Measurements from ENCODE around the gene ZCCHC10. TPM values are rescaled to one million over a fixed set of nuclear protein-coding genes. Genes with fewer than 3 reads are reported as not detected.
A peak's percentile ranks its signal among the peaks of the same experiment; 100 is the strongest.

ZCCHC10 gene
- total and polyA plus RNA-seq, 9 of the 15 experiments (the other 6 are each of a cell fraction or from before 2014, with no cell fraction given) = 11.9 to 146 (median 51.8) TPM

GRCh38 chr5:132971483-132972435 is 54.6 kb downstream of the ZCCHC10 start (continued):
- TF ChIP-seq, protein P1, sequence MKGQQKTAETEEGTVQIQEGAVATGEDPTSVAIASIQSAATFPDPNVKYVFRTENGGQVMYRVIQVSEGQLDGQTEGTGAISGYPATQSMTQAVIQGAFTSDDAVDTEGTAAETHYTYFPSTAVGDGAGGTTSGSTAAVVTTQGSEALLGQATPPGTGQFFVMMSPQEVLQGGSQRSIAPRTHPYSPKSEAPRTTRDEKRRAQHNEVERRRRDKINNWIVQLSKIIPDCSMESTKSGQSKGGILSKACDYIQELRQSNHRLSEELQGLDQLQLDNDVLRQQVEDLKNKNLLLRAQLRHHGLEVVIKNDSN (CRISPR knock-in tag; IDR thresholded peaks at IDR 0.05) = no peak
- 0 out of 2 replicates have a peak, but pooled peaks have one; percentile 53 for TF ChIP-seq EHMT2 (IDR thresholded peaks at IDR 0.05)
- peak; percentile 13; the same call in 1 of the 2 replicates for TF ChIP-seq ZNF311 (CRISPR knock-in tag; IDR thresholded peaks at IDR 0.05)
- TF ChIP-seq ZKSCAN8 (CRISPR knock-in tag; IDR thresholded peaks at IDR 0.05) = peak; percentile 59; the same call in 1 of the 2 replicates
- TF ChIP-seq BRF1 (IDR thresholded peaks at IDR 0.05; ENCODE audit: borderline replicate concordance, extremely low read depth, insufficient read length) = no peak
- TF ChIP-seq NUFIP1 (IDR thresholded peaks at IDR 0.05; ENCODE audit: partially characterized antibody) = no peak
- TF ChIP-seq NFIC (IDR thresholded peaks at IDR 0.05) = no peak
- TF ChIP-seq PRMT5 (CRISPR knock-in tag; IDR thresholded peaks at IDR 0.05) = no peak
- TF ChIP-seq FIP1L1 (IDR thresholded peaks at IDR 0.05; ENCODE audit: low read depth, low read length, poor library complexity, severe bottlenecking) = no peak
- no peak for TF ChIP-seq KAT8 (IDR thresholded peaks at IDR 0.05; ENCODE audit: low read depth)
- TF ChIP-seq TCF15 (CRISPR knock-in tag; IDR thresholded peaks at IDR 0.05) = no peak
- 0 out of 2 replicates have a peak, but pooled peaks have one; percentile 66 for TF ChIP-seq DDX20 (tag; IDR thresholded peaks at IDR 0.05; ENCODE audit: low read depth)
- no peak for TF ChIP-seq XRCC5 (IDR thresholded peaks at IDR 0.05; ENCODE audit: low read depth, low read length)
- TF ChIP-seq ADNP (tag; IDR thresholded peaks at IDR 0.05) = no peak
- TF ChIP-seq MTA3 (IDR thresholded peaks at IDR 0.05; ENCODE audit: borderline replicate concordance) = 0 out of 2 replicates have a peak, but pooled peaks have one; percentile 29
- peak; percentile 65 for TF ChIP-seq ARID1B (IDR thresholded peaks at IDR 0.05)
